ENCODE results near the gene MPRIP.

DNA sequence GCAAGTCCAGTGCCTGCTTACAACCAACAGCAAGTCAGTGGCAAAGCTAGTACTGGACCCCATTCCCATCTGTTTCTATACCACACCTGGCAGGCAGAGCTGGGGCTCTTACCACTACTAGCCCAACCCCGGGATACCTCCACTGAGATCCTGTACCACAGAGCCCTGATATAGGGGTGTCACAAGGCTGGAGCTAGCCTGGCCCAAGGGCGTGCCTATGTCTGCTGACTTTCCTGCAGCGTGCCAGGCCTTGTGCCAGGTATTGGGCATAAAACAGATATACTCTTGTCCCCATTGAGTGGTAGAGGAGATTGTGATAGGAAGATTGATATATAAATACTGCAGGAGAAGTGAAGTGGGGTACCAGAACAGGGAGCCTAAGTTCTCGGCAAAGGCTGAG lies 119.5 kb downstream of the MPRIP start:
- TF ChIP-seq CTCF (IDR thresholded peaks at IDR 0.05) (no peak), POLR2AphosphoS5 (IDR thresholded peaks at IDR 0.05) (no peak)
